GM19328 (cell line): ENCODE results near the gene GABRB1.

Experiments
- ATAC-seq: cut with Tn5 transposase; IDR thresholded peaks from one replicate; pipeline ENCODE4 v1.9.1; 2021; ENCODE audit warnings: mild to moderate bottlenecking, moderate library complexity; ENCODE audit not compliant: unreplicated experiment

GABRB1 gene

GRCh38 chr4:47109379-47109778 is 78.0 kb downstream of the GABRB1 start:
- ATAC-seq = no peak

DNA sequence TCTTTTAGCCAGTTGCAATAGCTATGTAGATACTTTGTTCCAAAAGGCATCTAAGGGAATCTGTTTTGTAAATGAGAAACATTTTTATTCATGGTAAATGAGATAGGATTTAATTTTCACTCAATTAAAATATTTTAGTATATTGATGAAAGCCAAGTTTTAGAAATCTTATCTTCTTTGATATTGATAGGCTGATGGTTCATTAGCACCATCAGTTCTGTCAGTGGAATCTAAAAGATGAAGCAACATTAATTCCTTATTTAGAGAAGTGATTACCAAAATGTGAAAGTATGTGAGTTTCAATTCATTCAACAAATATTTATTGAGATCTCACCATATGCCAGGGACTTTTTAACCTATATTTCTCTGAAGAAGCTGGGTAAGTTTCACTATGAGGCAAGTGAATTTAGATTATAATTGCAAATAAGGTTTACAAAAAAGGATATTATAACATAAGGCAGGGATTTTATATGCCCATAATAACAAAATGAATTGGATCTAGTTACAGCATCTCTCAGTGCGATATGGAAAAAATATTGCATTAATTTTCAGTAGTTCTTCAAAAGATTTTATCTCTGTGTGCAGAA is 79.3 kb downstream of the GABRB1 start:
- no peak for ATAC-seq

DNA sequence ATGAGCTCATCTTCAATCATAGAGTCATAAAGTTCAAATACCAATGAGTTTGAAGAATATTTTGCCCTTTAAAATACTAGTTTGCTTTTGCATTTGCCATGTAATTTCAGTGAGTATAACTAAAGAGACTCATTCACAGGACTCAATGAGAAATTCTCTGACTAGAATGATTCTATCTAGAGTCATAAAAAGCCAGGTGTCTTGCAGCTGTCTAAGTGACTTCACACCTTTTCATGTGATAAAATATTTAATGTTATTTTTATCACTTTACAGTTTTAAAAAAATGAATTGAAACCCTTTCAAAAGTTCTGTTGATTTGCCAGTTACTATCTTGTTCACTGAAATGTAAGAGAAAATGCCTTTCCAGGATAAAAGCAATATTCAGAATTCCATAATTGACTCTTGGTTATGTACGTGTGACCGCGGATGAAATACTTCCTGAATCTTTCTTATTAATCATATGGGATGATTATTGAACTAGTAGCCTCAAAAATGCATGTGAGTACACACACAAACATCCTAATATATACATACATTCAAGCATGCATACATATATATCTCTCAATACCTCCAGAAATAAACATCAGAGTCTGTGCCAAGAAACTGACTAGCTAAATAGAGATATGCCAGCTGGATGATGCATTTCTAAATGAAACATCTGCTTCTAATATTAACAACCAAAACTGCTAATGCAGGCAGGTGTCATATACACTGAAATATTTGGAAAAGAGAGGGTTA is 87.0 kb downstream of the GABRB1 start:
- no peak for ATAC-seq

- ATAC-seq = no peak
Observed at GRCh38 chr4:47120783-47121182, 89.4 kb downstream of the GABRB1 start.

DNA sequence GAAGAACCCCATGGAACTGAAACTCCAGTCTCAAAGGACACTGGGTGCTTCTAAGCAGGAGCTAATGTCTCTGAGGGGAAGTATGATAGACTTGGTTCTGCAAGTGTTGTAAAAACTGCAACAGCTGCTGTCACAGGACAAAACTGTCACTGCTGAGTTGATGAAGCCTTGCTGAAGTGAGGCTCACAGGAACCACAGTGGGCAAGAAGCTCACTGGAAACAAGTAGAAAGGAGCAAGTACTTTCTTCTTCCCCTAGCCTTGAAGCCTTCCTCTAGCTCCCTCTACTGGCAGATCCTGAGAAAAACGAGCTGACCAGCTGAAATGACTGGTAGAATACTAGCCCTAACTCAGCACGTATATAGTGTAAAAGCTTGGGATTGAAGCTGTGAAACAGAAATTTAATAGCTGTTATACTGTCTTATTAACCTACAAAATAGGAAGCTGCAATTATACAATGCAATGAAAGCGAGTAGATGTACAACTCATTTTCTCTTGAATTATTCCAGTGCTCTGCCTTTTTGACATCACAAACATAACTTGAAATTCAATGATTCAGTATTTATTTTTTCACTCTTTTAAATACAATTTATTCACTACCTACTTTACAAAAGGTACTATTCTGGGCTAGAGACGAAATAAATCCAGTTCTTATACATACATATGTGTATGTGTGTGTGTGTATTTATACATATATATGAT is 91.4 kb downstream of the GABRB1 start:
- peak; percentile 89 for ATAC-seq

DNA sequence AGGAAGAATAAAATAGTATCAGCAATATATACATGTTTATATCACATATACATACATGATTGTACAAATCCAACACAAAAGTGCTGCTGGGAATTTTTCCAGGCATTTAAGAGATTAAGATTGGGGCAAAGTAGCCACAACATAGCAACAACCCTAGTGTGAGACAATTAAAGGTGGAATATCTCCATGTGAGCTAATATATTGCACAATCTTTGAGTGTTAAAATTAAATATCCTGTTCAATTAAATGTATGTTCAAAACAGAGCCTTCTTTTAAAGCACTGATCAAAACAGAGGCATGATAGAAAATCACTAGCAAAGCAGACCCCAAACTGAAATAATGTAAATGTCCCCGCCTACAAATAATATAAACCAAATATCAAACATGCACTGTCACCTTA is 97.6 kb downstream of the GABRB1 start:
- ATAC-seq = no peak

GRCh38 chr4:47135210-47135609 is 103.8 kb downstream of the GABRB1 start:
- no peak for ATAC-seq

DNA sequence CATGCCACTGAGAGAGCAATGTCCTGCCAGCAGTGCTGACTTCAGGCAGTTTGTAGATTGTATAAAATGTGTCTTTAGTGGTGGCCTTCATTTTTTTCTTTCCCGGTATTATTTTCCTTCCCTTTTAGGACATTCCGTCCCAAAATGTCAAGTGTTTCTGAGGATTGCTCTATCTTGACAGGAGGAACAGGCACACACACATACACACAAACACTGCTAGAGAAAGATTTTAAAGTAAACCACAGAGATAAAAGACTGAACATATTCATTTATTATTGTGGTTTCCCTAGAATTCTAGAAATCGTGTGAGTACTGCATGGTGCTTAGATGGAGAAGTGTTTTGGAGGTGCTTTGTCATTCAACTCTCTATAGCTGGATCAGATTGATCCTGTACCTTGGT is 111.9 kb downstream of the GABRB1 start:
- ATAC-seq = no peak

DNA sequence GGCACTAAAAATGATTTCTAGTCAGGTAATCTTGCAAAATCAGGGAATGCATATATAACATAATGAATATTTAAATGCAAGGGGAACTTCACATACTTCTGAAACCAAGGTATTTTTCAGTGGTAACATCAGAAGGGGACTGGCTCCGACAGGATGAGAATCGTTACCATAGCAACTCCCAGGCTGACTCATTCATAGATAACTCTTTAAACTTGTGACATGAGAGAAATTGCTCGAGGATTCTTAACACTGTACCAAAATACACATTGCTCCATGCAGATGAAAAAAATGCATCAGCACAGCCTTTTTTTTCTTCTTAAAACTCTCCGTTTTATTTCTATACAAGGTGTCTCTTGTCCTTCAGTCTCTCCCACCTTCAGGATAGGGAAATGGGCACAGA is 114.3 kb downstream of the GABRB1 start:
- peak; percentile 98 for ATAC-seq

DNA sequence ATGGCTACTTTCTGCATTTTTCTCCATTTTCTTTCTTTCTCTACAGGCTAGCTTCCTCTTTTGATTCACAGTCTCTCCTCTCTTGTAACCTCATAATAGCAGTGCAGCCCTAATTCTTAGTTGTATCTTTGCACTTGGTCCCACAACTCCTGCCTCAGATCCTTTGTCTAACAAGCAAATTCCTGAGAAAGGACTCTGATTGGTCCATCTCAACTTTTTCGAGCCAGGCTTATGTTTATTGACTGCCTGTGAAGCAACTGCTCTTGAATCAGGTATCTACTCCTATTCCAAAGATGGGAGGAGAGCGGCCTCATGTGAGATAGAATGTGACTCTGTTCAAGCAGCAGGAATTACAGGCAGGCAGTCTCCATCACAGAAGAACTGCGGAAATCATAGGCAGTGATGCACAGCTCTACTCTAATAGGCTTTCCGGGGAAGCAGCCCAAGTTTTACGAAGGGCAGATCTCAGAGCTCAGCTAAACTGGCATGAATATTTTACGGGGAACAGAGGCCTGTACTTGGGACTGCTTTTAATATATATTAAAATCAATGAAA is 123.5 kb downstream of the GABRB1 start:
- no peak for ATAC-seq

DNA sequence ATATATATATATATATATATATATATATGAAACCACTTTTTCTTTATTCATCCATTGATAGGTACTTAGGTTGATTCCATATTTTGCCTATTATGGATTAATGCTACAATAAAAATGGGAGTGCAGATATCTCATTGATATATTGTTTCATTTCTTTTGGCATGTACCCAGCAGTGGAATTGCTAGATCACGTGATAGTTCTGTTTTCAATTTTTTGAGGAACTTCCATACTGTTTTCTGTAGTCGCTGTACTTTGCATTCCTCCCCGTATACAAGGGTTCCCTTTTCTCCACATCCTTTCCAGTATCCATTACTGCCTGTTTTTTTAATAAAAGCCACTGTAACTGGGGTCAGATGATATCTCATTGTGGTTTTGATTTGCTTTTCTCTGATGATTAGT is 124.6 kb downstream of the GABRB1 start:
- ATAC-seq = no peak

DNA sequence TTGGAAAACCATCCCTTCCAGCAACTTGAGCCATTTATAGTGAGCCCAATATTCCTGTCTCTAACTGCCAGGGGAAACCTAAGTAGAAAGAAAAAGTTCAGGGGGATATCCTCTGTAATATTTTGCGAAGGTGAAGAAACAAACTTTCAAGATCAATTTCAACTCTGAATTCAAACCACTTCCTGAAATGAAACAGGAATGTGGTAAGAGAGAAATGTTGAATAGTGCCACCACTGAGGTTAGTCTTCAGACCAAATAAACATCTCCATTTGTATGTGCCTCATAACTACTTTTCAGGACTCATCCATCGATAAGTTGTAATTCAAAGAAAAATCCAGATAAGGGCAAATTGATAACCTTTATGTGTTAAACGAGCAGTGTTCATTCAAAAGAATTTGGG is 128.7 kb downstream of the GABRB1 start:
- ATAC-seq = no peak

- ATAC-seq = no peak
Observed at GRCh38 chr4:47167081-47168035, 136.0 kb downstream of the GABRB1 start.

DNA sequence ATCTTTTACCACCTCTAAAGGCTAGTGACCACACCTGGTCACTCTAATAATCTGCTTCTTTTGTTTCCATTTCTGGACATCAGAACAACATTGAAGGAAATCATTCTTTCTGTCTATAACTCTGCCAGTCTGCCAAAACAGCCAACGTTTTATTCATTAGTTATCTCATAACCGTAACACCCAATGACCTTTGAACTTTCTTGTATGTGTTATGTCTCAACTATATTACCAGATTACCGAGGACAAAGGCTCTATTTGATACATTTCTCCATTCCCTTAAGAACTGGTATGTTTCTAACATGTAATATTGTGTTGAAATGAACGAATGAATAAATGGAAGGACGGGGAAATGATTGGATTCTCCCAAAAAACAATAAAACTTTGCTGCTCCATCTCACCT is 152.7 kb downstream of the GABRB1 start:
- no peak for ATAC-seq

GRCh38 chr4:47185761-47186160 is 154.4 kb downstream of the GABRB1 start:
- ATAC-seq = no peak

- no peak for ATAC-seq
Observed at GRCh38 chr4:47187608-47188007, 156.2 kb downstream of the GABRB1 start.

DNA sequence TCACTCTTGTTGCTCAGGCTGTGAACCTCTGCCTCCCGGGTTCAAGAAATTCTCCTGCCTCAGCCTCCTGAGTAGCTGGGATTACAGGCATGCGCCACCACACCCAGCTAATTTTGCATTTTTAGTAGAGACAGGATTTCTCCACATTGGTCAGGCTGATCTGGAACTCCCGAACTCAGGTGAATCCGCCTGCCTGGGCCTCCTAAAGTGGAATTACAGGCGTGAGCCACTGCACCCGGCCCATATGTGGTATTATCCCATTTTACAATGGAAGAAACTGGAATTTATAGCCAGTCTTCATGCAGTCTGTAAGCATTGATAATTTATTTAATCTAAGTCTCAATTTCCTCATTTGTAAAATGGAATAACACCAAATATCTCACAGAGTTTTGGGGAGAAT is 161.8 kb downstream of the GABRB1 start:
- no peak for ATAC-seq

GRCh38 chr4:47194036-47194737 is 162.8 kb downstream of the GABRB1 start:
- no peak for ATAC-seq

DNA sequence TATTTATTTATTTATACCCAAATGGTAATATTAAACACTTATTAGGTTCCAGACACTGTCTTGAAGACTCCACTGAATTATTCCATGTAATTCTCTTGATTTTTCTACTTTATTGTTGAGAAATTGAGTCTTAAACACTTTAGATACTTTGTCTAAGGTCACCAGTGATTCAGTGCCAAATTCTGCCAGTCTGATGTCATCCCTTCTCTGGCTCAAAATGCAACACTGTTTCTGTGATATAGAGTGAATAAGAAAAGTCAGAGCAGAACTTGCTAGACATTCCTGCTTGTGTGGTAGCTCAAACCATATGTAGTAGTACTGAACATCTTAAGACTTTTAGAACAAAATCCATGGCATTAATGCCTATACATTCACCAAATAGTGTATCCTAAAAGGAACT is 164.3 kb downstream of the GABRB1 start:
- no peak for ATAC-seq

DNA sequence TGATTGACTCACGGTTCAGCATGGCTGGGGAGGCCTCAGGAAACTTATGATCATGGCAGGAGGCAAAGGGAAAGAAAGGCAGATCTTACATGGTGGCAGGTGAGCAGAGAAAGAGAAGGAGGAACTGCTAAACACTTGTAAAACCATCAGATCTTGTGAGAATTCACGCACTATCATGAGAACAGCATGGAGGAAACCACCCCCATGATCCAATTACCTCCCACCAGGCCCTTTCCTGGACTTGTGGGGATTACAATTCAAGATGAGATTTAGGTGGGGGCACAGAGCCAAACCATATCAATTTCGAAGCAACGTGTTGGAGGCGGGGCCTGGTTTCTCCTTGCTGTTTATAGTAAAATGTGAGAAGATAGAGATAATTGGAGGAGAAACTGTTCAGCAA is 167.4 kb downstream of the GABRB1 start:
- ATAC-seq = no peak
